Esophagus muscularis mucosa (tissue), 4 donors: ENCODE results near the gene NUDT4.

Experiments used
- CTCF ChIP-seq, 3 experiments: fragments of 200-600 bp in 2 of 3; fragments of 450-650 bp in 1 of 3; sonication (generic) in 2 of 3; IDR thresholded peaks; one replicate each; pipeline ENCODE4 v1.5.1; 2017 to 2019; ENCODE audit warnings: antibody characterized with exemption in 3 of 3, mild to moderate bottlenecking in 2 of 3, moderate library complexity in 1 of 3
- EP300 ChIP-seq: sonication (generic); formaldehyde crosslinking; IDR thresholded peaks from one replicate; pipeline ENCODE4 v1.6.1; 2017; ENCODE audit warnings: antibody characterized with exemption
- POLR2A ChIP-seq: fragments of 450-650 bp; IDR thresholded peaks from one replicate; pipeline ENCODE4 v1.6.1; 2017; ENCODE audit warnings: antibody characterized with exemption, moderate library complexity, mild to moderate bottlenecking, low read depth
- POLR2AphosphoS5 ChIP-seq, 2 donors: sonication (generic); formaldehyde crosslinking; IDR thresholded peaks; one replicate each; pipeline ENCODE4 v1.6.1; 2017; ENCODE audit warnings: antibody characterized with exemption in 2 of 2

GRCh38 chr12:93375906-93376305 lies 1.8 kb upstream of the NUDT4 start:
- TF ChIP-seq CTCF (IDR thresholded peaks at IDR 0.05) (no peak), POLR2AphosphoS5 (IDR thresholded peaks at IDR 0.05) (no peak), POLR2A (no peak), EP300 (no peak)
